GM23338 (cell line): Measurements from ENCODE around the gene FAT1. TPM values are rescaled to one million over a fixed set of nuclear protein-coding genes. Genes with fewer than 3 reads are reported as not detected.

ENCODE experiments used
- ATAC-seq: fragments of 200-7000 bp; cut with Tn5 transposase; 3 replicates; pipeline ENCODE4 v1.9.1; 2020
- DNase-seq: peaks from one replicate; pipeline ENCODE4 v3.0.0-alpha.2; 2015; ENCODE audit warnings: low spot score
- H2AFZ ChIP-seq: fragments of 200-600 bp; sonication (generic); 2 replicates; pipeline ENCODE4 v1.8.0; 2016; ENCODE audit warnings: antibody characterized with exemption, mild to moderate bottlenecking, moderate library complexity
- H3F3A ChIP-seq: fragments of 200-600 bp; sonication (generic); replicated peaks from 2 replicates; pipeline ENCODE4 v1.8.0; 2017; ENCODE audit warnings: antibody characterized with exemption, mixed run types, low read depth
- H3K27ac ChIP-seq: fragments of 200-600 bp; sonication (generic); 2 replicates; pipeline ENCODE4 v1.6.1; 2016; ENCODE audit warnings: low read depth
- H3K27me3 ChIP-seq: fragments of 200-600 bp; sonication (generic); 2 replicates; pipeline ENCODE4 v1.8.0; 2016; ENCODE audit warnings: mild to moderate bottlenecking, mixed run types, moderate library complexity; ENCODE audit not compliant: insufficient read depth
- H3K36me3 ChIP-seq: fragments of 200-600 bp; sonication (generic); 2 replicates; pipeline ENCODE4 v1.8.0; 2016; ENCODE audit warnings: mild to moderate bottlenecking; ENCODE audit not compliant: insufficient read depth
- H3K4me1 ChIP-seq: fragments of 200-600 bp; sonication (generic); 2 replicates; pipeline ENCODE4 v1.8.0; 2016; ENCODE audit warnings: mild to moderate bottlenecking, moderate library complexity; ENCODE audit not compliant: insufficient read depth
- H3K4me2 ChIP-seq: fragments of 200-600 bp; sonication (generic); 2 replicates; pipeline ENCODE4 v1.7.1; 2017; ENCODE audit warnings: mixed run types
- H3K4me3 ChIP-seq: fragments of 200-600 bp; sonication (generic); 2 replicates; pipeline ENCODE4 v1.6.1; 2016; ENCODE audit warnings: mixed run types
- H3K79me2 ChIP-seq: fragments of 200-600 bp; sonication (generic); replicated peaks from 2 replicates; pipeline ENCODE4 v1.8.0; 2017; ENCODE audit warnings: mild to moderate bottlenecking; ENCODE audit not compliant: insufficient read depth
- H3K9me2 ChIP-seq: fragments of 200-600 bp; sonication (generic); 2 replicates; pipeline ENCODE4 v1.8.0; 2017; ENCODE audit not compliant: insufficient read depth
- H4K20me1 ChIP-seq: fragments of 200-600 bp; sonication (generic); replicated peaks from 2 replicates; pipeline ENCODE4 v1.8.0; 2017; ENCODE audit warnings: mild to moderate bottlenecking; ENCODE audit not compliant: insufficient read depth
- H3K27ac Mint-ChIP-seq: 2 replicates; pipeline ENCODE4 v1.8.0; 2020; ENCODE audit warnings: inconsistent platforms, mild to moderate bottlenecking, moderate library complexity, mixed read lengths
- H3K27me3 Mint-ChIP-seq: 3 replicates; pipeline ENCODE4 v1.8.0; 2022; ENCODE audit warnings: low read depth, mild to moderate bottlenecking, moderate library complexity, mixed read lengths, inconsistent platforms; ENCODE audit not compliant: insufficient read depth, poor library complexity
- H3K36me3 Mint-ChIP-seq: 3 replicates; pipeline ENCODE4 v1.8.0; 2021; ENCODE audit warnings: low read depth, mild to moderate bottlenecking, inconsistent platforms, moderate library complexity, mixed read lengths
- H3K4me1 Mint-ChIP-seq: 3 replicates; pipeline ENCODE4 v1.8.0; 2020; ENCODE audit warnings: mild to moderate bottlenecking, inconsistent platforms, mixed read lengths
- H3K4me3 Mint-ChIP-seq: 3 replicates; pipeline ENCODE4 v1.8.0; 2021; ENCODE audit warnings: moderate library complexity, mild to moderate bottlenecking, inconsistent platforms, mixed read lengths
- H3K9me3 Mint-ChIP-seq: 3 replicates; pipeline ENCODE4 v1.8.0; 2020; ENCODE audit warnings: moderate library complexity, mild to moderate bottlenecking, inconsistent platforms, mixed read lengths
- CREB1 ChIP-seq: fragments of 250-450 bp; sonication (Bioruptor Pico); IDR thresholded peaks from 2 replicates; pipeline ENCODE4 v1.5.0; 2020; ENCODE audit warnings: low read depth, mild to moderate bottlenecking, moderate library complexity
- CTCF ChIP-seq, 2 experiments: fragments of 200-600 bp in 1 of 2; sonication (generic) in 1 of 2; conservative IDR thresholded peaks; 2 replicates each; pipeline versions ENCODE4 v1.5.1 to v1.6.1; 2016 to 2017; ENCODE audit warnings: antibody characterized with exemption in 2 of 2, low read depth in 2 of 2, mild to moderate bottlenecking in 2 of 2, moderate library complexity in 1 of 2
- ETS1 ChIP-seq: IDR thresholded peaks from 2 replicates; pipeline ENCODE4 v1.6.1; 2016; ENCODE audit warnings: antibody characterized with exemption
- EZH2 ChIP-seq: fragments of 200-600 bp; sonication (generic); IDR thresholded peaks from one replicate; pipeline ENCODE4 v1.8.0; 2017; ENCODE audit warnings: antibody characterized with exemption, mild to moderate bottlenecking, low read depth; ENCODE audit not compliant: unreplicated experiment
- EZH2phosphoT487 ChIP-seq: fragments of 200-600 bp; sonication (generic); IDR thresholded peaks from one replicate; pipeline ENCODE4 v1.8.1; 2018; ENCODE audit warnings: antibody characterized with exemption; ENCODE audit not compliant: unreplicated experiment
- JUNB ChIP-seq: IDR thresholded peaks from one replicate; pipeline ENCODE4 v1.6.1; 2016; ENCODE audit warnings: antibody characterized with exemption; ENCODE audit not compliant: unreplicated experiment
- NANOG ChIP-seq: IDR thresholded peaks from 2 replicates; pipeline ENCODE4 v1.6.1; 2016; ENCODE audit warnings: antibody characterized with exemption, borderline replicate concordance
- POLR2AphosphoS5 ChIP-seq: IDR thresholded peaks from 2 replicates; pipeline ENCODE4 v1.6.1; 2016; ENCODE audit warnings: antibody characterized with exemption, low read depth
- REST ChIP-seq: IDR thresholded peaks from one replicate; pipeline ENCODE4 v1.6.1; 2018; ENCODE audit warnings: antibody characterized with exemption; ENCODE audit not compliant: unreplicated experiment
- STAT1 ChIP-seq: IDR thresholded peaks from one replicate; pipeline ENCODE4 v1.6.1; 2016; ENCODE audit warnings: antibody characterized with exemption; ENCODE audit not compliant: unreplicated experiment
- ZNF114 ChIP-seq: fragments of 250-450 bp; sonication (Bioruptor Pico); IDR thresholded peaks from 2 replicates; pipeline ENCODE4 v1.5.0; 2020; ENCODE audit warnings: mild to moderate bottlenecking, moderate library complexity
- ZNF331 ChIP-seq: fragments of 250-450 bp; sonication (Bioruptor Pico); IDR thresholded peaks from 2 replicates; pipeline ENCODE4 v1.5.0; 2020; ENCODE audit warnings: low read depth, mild to moderate bottlenecking, moderate library complexity
- ZNF462 ChIP-seq: fragments of 250-450 bp; sonication (Bioruptor Pico); IDR thresholded peaks from 2 replicates; pipeline ENCODE4 v1.5.0; 2020; ENCODE audit warnings: mild to moderate bottlenecking, moderate library complexity
- polyA plus RNA-seq: library from polyadenylated mRNA; unstranded; fragments of >200 nt; fragmentation: Nextera tagmentation; extraction: Ambion mirVana; gene quantifications from 2 replicates; pipeline ENCODE4 v1.2.1, GENCODE V29; 2016
- total RNA-seq: library from RNA; depleted of rRNA; stranded (reverse); fragments of >200 nt; shearing (Covaris generic); gene quantifications from 2 replicates; pipeline ENCODE4 v1.2.3, GENCODE V29; 2014

FAT1 gene
- total and polyA plus RNA-seq, 2 experiments from 2014 or later, result 37.6 to 137 TPM

- H3K9me2 ChIP-seq, result 0 out of 2 replicates have a peak, but pooled peaks cover 3% of the 10 kb centered on the region
- Mint-ChIP-seq H3K9me3 (no peaks in the 10 kb centered on the region; the same call in 2 of the 3 replicates), H3K4me3 (no peak overlapping the region), H3K4me1 (peaks cover 12% of the 10 kb centered on the region; the same call in 2 of the 3 replicates), H3K27ac (no peak overlapping the region), H3K36me3 (peaks cover 77% of the 10 kb centered on the region), H3K27me3 (peaks cover 2% of the 10 kb centered on the region)
- no peak overlapping the region for H2AFZ ChIP-seq
- H3K27me3 ChIP-seq, result no peaks in the 10 kb centered on the region
- no peaks in the 10 kb centered on the region for H4K20me1 ChIP-seq
- no peak for TF ChIP-seq JUNB
- TF ChIP-seq ZNF114 (CRISPR knock-in tag), result no peak
- no peak for TF ChIP-seq ZNF462
- no peak for TF ChIP-seq EZH2phosphoT487
- no peak for TF ChIP-seq CREB1 (CRISPR knock-in tag)
- no peak for TF ChIP-seq REST
- TF ChIP-seq ZNF331 (CRISPR knock-in tag), result no peak
- TF ChIP-seq ETS1, result no peak
- TF ChIP-seq NANOG, result no peak
- TF ChIP-seq POLR2AphosphoS5, result no peak
- TF ChIP-seq STAT1, result no peak
- TF ChIP-seq EZH2, result no peak
- no peak for TF ChIP-seq CTCF (conservative IDR thresholded peaks at IDR 0.05; ENCODE audit: low read depth in 2 of 2)
- DNase-seq, result no peak
- peaks cover 7% of the 10 kb centered on the region; the same call in 1 of the 2 replicates for H3K4me1 ChIP-seq
- H3K4me2 ChIP-seq, result no peak overlapping the region
- peaks cover 9% of the 10 kb centered on the region for H3K36me3 ChIP-seq
- H3K4me3 ChIP-seq, result no peak overlapping the region
- H3F3A ChIP-seq, result no peaks in the 10 kb centered on the region
- no peak overlapping the region for H3K27ac ChIP-seq
- no peak for ATAC-seq
- peaks cover 7% of the 10 kb centered on the region; the same call in 1 of the 2 replicates for H3K79me2 ChIP-seq
Observed at GRCh38 chr4:186617921-186618320, 105.7 kb downstream of the FAT1 start.
